ENCODE results near the gene MTHFSD.

GRCh38 chr16:86549076-86549892, 5.8 kb downstream of the MTHFSD start:
- no peak for TF ChIP-seq CTCF (IDR thresholded peaks at IDR 0.05)
- no peak for TF ChIP-seq POLR2A (IDR thresholded peaks at IDR 0.05)
